ENCODE data around the gene PRKG1. TPM values are rescaled to one million over a fixed set of nuclear protein-coding genes. Genes with fewer than 3 reads are reported as not detected.
A peak's percentile ranks its signal among the peaks of the same experiment; 100 is the strongest.

The PRKG1 gene
- total RNA-seq, 1 donor from 2014 or later = 4.6 TPM

- peak; percentile 67 for DNase-seq (ENCODE audit: low spot score, unreplicated experiment)
- Mint-ChIP-seq H3K4me3 (ENCODE audit: low read depth) (peak within 1 kb of the TSS; percentile 98), H3K4me1 (ENCODE audit: low read depth) (peaks cover 31% of the 10 kb centered on the region), H3K27ac (peak within 1 kb of the TSS; percentile 100), H3K27me3 (no peaks in the 10 kb centered on the region), H3K9me3 (ENCODE audit: low read depth) (no peaks in the 10 kb centered on the region), H3K36me3 (ENCODE audit: insufficient read depth) (peaks cover 4% of the 10 kb centered on the region)
- TF ChIP-seq CTCF (IDR thresholded peaks at IDR 0.05; ENCODE audit: unreplicated experiment) = no peak
Measured at GRCh38 chr10:51699475-51700227, 625.4 kb downstream of the PRKG1 start, which contains the start of gene CSTF2T. Gene CSTF2T (minus strand): TSS chr10:51699595. CDS start chr10:51699549, 46 bp downstream.

GRCh38 chr10:51700228-51700817 is 626.0 kb downstream of the PRKG1 start:
- peak overlapping the region; percentile 100 for H3K27ac Mint-ChIP-seq
- H3K4me3 Mint-ChIP-seq (ENCODE audit: low read depth) = peak overlapping the region; percentile 98
- no peaks in the 10 kb centered on the region for H3K9me3 Mint-ChIP-seq (ENCODE audit: low read depth)
- DNase-seq (ENCODE audit: low spot score, unreplicated experiment) = no peak
- no peaks in the 10 kb centered on the region for H3K27me3 Mint-ChIP-seq
- no peak for TF ChIP-seq CTCF (IDR thresholded peaks at IDR 0.05; ENCODE audit: unreplicated experiment)
- H3K36me3 Mint-ChIP-seq (ENCODE audit: insufficient read depth) = peaks cover 4% of the 10 kb centered on the region
- peaks cover 31% of the 10 kb centered on the region for H3K4me1 Mint-ChIP-seq (ENCODE audit: low read depth)

- no peak for TF ChIP-seq CTCF (IDR thresholded peaks at IDR 0.05; ENCODE audit: unreplicated experiment)
- no peak for DNase-seq (ENCODE audit: low spot score, unreplicated experiment)
- no peak overlapping the region for H3K27ac Mint-ChIP-seq
- no peaks in the 10 kb centered on the region for H3K9me3 Mint-ChIP-seq (ENCODE audit: low read depth)
- H3K36me3 Mint-ChIP-seq (ENCODE audit: insufficient read depth) = no peaks in the 10 kb centered on the region
- H3K27me3 Mint-ChIP-seq = no peaks in the 10 kb centered on the region
- H3K4me1 Mint-ChIP-seq (ENCODE audit: low read depth) = no peaks in the 10 kb centered on the region
- no peak overlapping the region for H3K4me3 Mint-ChIP-seq (ENCODE audit: low read depth)
Measured at GRCh38 chr10:51705774-51706173, 631.5 kb downstream of the PRKG1 start.

- Mint-ChIP-seq H3K4me3 (ENCODE audit: low read depth) (no peak overlapping the region), H3K4me1 (ENCODE audit: low read depth) (no peaks in the 10 kb centered on the region), H3K9me3 (ENCODE audit: low read depth) (no peaks in the 10 kb centered on the region), H3K27ac (no peak overlapping the region), H3K36me3 (ENCODE audit: insufficient read depth) (no peaks in the 10 kb centered on the region), H3K27me3 (no peaks in the 10 kb centered on the region)
- TF ChIP-seq CTCF (IDR thresholded peaks at IDR 0.05; ENCODE audit: unreplicated experiment) = no peak
- no peak for DNase-seq (ENCODE audit: low spot score, unreplicated experiment)
Measured at GRCh38 chr10:51706225-51706624, 631.9 kb downstream of the PRKG1 start.

- Mint-ChIP-seq H3K27me3 (no peaks in the 10 kb centered on the region), H3K36me3 (ENCODE audit: insufficient read depth) (no peaks in the 10 kb centered on the region), H3K4me3 (ENCODE audit: low read depth) (no peak overlapping the region), H3K4me1 (ENCODE audit: low read depth) (no peaks in the 10 kb centered on the region), H3K27ac (no peak overlapping the region), H3K9me3 (ENCODE audit: low read depth) (no peaks in the 10 kb centered on the region)
- no peak for DNase-seq (ENCODE audit: low spot score, unreplicated experiment)
- TF ChIP-seq CTCF (IDR thresholded peaks at IDR 0.05; ENCODE audit: unreplicated experiment) = no peak
Measured at GRCh38 chr10:51707392-51707791, 633.1 kb downstream of the PRKG1 start.

Data from progenitor cell of endocrine pancreas (in vitro differentiated cells).